GM23338 (cell line): Measurements from ENCODE around the gene ZNF76. TPM values are rescaled to one million over a fixed set of nuclear protein-coding genes. Genes with fewer than 3 reads are reported as not detected.

Experiments
- ATAC-seq: fragments of 200-7000 bp; cut with Tn5 transposase; 3 replicates; pipeline ENCODE4 v1.9.1; 2020
- DNase-seq: peaks from one replicate; pipeline ENCODE4 v3.0.0-alpha.2; 2015; ENCODE audit warnings: low spot score
- H2AFZ ChIP-seq: fragments of 200-600 bp; sonication (generic); 2 replicates; pipeline ENCODE4 v1.8.0; 2016; ENCODE audit warnings: antibody characterized with exemption, mild to moderate bottlenecking, moderate library complexity
- H3F3A ChIP-seq: fragments of 200-600 bp; sonication (generic); replicated peaks from 2 replicates; pipeline ENCODE4 v1.8.0; 2017; ENCODE audit warnings: antibody characterized with exemption, mixed run types, low read depth
- H3K27ac ChIP-seq: fragments of 200-600 bp; sonication (generic); 2 replicates; pipeline ENCODE4 v1.6.1; 2016; ENCODE audit warnings: low read depth
- H3K27me3 ChIP-seq: fragments of 200-600 bp; sonication (generic); 2 replicates; pipeline ENCODE4 v1.8.0; 2016; ENCODE audit warnings: mild to moderate bottlenecking, mixed run types, moderate library complexity; ENCODE audit not compliant: insufficient read depth
- H3K36me3 ChIP-seq: fragments of 200-600 bp; sonication (generic); 2 replicates; pipeline ENCODE4 v1.8.0; 2016; ENCODE audit warnings: mild to moderate bottlenecking; ENCODE audit not compliant: insufficient read depth
- H3K4me1 ChIP-seq: fragments of 200-600 bp; sonication (generic); 2 replicates; pipeline ENCODE4 v1.8.0; 2016; ENCODE audit warnings: mild to moderate bottlenecking, moderate library complexity; ENCODE audit not compliant: insufficient read depth
- H3K4me2 ChIP-seq: fragments of 200-600 bp; sonication (generic); 2 replicates; pipeline ENCODE4 v1.7.1; 2017; ENCODE audit warnings: mixed run types
- H3K4me3 ChIP-seq: fragments of 200-600 bp; sonication (generic); 2 replicates; pipeline ENCODE4 v1.6.1; 2016; ENCODE audit warnings: mixed run types
- H3K79me2 ChIP-seq: fragments of 200-600 bp; sonication (generic); replicated peaks from 2 replicates; pipeline ENCODE4 v1.8.0; 2017; ENCODE audit warnings: mild to moderate bottlenecking; ENCODE audit not compliant: insufficient read depth
- H3K9me2 ChIP-seq: fragments of 200-600 bp; sonication (generic); 2 replicates; pipeline ENCODE4 v1.8.0; 2017; ENCODE audit not compliant: insufficient read depth
- H4K20me1 ChIP-seq: fragments of 200-600 bp; sonication (generic); replicated peaks from 2 replicates; pipeline ENCODE4 v1.8.0; 2017; ENCODE audit warnings: mild to moderate bottlenecking; ENCODE audit not compliant: insufficient read depth
- H3K27ac Mint-ChIP-seq: 2 replicates; pipeline ENCODE4 v1.8.0; 2020; ENCODE audit warnings: inconsistent platforms, mild to moderate bottlenecking, moderate library complexity, mixed read lengths
- H3K27me3 Mint-ChIP-seq: 3 replicates; pipeline ENCODE4 v1.8.0; 2022; ENCODE audit warnings: low read depth, mild to moderate bottlenecking, moderate library complexity, mixed read lengths, inconsistent platforms; ENCODE audit not compliant: insufficient read depth, poor library complexity
- H3K36me3 Mint-ChIP-seq: 3 replicates; pipeline ENCODE4 v1.8.0; 2021; ENCODE audit warnings: low read depth, mild to moderate bottlenecking, inconsistent platforms, moderate library complexity, mixed read lengths
- H3K4me1 Mint-ChIP-seq: 3 replicates; pipeline ENCODE4 v1.8.0; 2020; ENCODE audit warnings: mild to moderate bottlenecking, inconsistent platforms, mixed read lengths
- H3K4me3 Mint-ChIP-seq: 3 replicates; pipeline ENCODE4 v1.8.0; 2021; ENCODE audit warnings: moderate library complexity, mild to moderate bottlenecking, inconsistent platforms, mixed read lengths
- H3K9me3 Mint-ChIP-seq: 3 replicates; pipeline ENCODE4 v1.8.0; 2020; ENCODE audit warnings: moderate library complexity, mild to moderate bottlenecking, inconsistent platforms, mixed read lengths
- CTCF ChIP-seq, 2 experiments: fragments of 200-600 bp in 1 of 2; sonication (generic) in 1 of 2; conservative IDR thresholded peaks; 2 replicates each; pipeline versions ENCODE4 v1.5.1 to v1.6.1; 2016 to 2017; ENCODE audit warnings: antibody characterized with exemption in 2 of 2, low read depth in 2 of 2, mild to moderate bottlenecking in 2 of 2, moderate library complexity in 1 of 2
- ETS1 ChIP-seq: IDR thresholded peaks from 2 replicates; pipeline ENCODE4 v1.6.1; 2016; ENCODE audit warnings: antibody characterized with exemption
- POLR2AphosphoS5 ChIP-seq: IDR thresholded peaks from 2 replicates; pipeline ENCODE4 v1.6.1; 2016; ENCODE audit warnings: antibody characterized with exemption, low read depth
- ZNF114 ChIP-seq: fragments of 250-450 bp; sonication (Bioruptor Pico); IDR thresholded peaks from 2 replicates; pipeline ENCODE4 v1.5.0; 2020; ENCODE audit warnings: mild to moderate bottlenecking, moderate library complexity
- ZNF462 ChIP-seq: fragments of 250-450 bp; sonication (Bioruptor Pico); IDR thresholded peaks from 2 replicates; pipeline ENCODE4 v1.5.0; 2020; ENCODE audit warnings: mild to moderate bottlenecking, moderate library complexity
- polyA plus RNA-seq: library from polyadenylated mRNA; unstranded; fragments of >200 nt; fragmentation: Nextera tagmentation; extraction: Ambion mirVana; gene quantifications from 2 replicates; pipeline ENCODE4 v1.2.1, GENCODE V29; 2016
- total RNA-seq: library from RNA; depleted of rRNA; stranded (reverse); fragments of >200 nt; shearing (Covaris generic); gene quantifications from 2 replicates; pipeline ENCODE4 v1.2.3, GENCODE V29; 2014

The ZNF76 gene
- total and polyA plus RNA-seq, 2 experiments from 2014 or later: 12.5 to 18.8 TPM

DNA sequence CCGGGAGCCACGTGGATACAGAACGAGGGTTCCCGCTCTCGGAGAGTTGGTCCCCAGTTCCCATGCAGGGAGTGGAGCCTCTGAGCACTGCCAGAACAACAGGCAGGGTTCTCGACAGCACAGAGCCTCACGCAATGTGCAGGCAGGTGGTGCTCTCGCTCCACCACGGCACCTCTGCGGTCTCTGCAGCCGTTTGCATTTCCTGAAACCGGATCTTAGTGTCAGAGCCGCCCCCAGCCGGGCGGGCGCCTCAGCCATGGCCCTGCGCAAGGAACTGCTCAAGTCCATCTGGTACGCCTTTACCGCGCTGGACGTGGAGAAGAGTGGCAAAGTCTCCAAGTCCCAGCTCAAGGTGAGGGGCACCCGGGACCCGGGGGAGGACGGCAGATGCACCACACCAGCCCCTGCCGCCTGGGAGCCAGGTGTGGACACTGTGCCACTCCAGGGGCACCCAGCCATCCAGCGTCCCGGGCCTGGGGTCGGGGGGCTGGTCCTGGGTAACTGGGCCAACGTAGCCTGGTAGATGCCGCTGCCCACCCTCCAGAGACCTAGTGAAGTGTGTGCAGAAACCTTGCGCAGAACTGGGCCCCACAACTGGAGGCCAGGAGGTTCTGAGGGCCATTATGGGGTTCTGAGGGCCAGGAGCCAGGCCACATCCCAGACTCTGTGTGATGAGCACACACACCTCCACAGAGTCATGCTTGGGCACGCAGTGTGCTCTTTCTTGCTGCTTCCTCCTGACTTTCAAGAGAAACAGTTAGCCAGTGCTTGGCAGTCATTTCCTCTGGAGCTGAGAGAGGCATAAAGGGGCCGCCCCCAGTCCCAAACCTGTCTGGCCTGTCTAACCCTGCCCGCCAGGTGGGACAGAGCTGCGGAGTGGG is 38.3 kb downstream of the ZNF76 start, which contains the start of gene DEF6:
TSS of gene DEF6 (plus strand) at position 218 of the 881 bp plus-strand sequence. CDS start at position 257, 39 bp downstream.
- H3K27me3 ChIP-seq: no peaks in the 10 kb centered on the region
- no peaks in the 10 kb centered on the region for H3K79me2 ChIP-seq
- peak within 1 kb of the TSS; percentile 27; the same call in 2 of the 3 replicates for H3K4me3 Mint-ChIP-seq
- H2AFZ ChIP-seq: peak within 1 kb of the TSS; percentile 98; the same call in 1 of the 2 replicates
- H3K27ac Mint-ChIP-seq: no peak within 1 kb of the TSS
- ATAC-seq (peak; percentile 94), DNase-seq (peak; percentile 94)
- no peaks in the 10 kb centered on the region for H3F3A ChIP-seq
- H3K27me3 Mint-ChIP-seq: peaks cover 11% of the 10 kb centered on the region
- H4K20me1 ChIP-seq: no peaks in the 10 kb centered on the region
- H3K36me3 ChIP-seq: no peaks in the 10 kb centered on the region; the same call in 1 of the 2 replicates
- no peaks in the 10 kb centered on the region for H3K9me3 Mint-ChIP-seq
- peaks cover 31% of the 10 kb centered on the region for H3K4me1 Mint-ChIP-seq
- H3K9me2 ChIP-seq: no peaks in the 10 kb centered on the region
- peak; percentile 72 to 99 for TF ChIP-seq CTCF (conservative IDR thresholded peaks at IDR 0.05; ENCODE audit: low read depth in 2 of 2)
- no peak for TF ChIP-seq ZNF114 (CRISPR knock-in tag)
- TF ChIP-seq ZNF462: no peak
- peak; percentile 49 for TF ChIP-seq POLR2AphosphoS5
- TF ChIP-seq ETS1: peak; percentile 71
- H3K4me2 ChIP-seq: peak within 1 kb of the TSS; percentile 78
- peak within 1 kb of the TSS; percentile 76; the same call in 1 of the 2 replicates for H3K27ac ChIP-seq
- H3K4me3 ChIP-seq: peak within 1 kb of the TSS; percentile 50; the same call in 1 of the 2 replicates
- peaks cover 14% of the 10 kb centered on the region for H3K36me3 Mint-ChIP-seq
- peaks cover 24% of the 10 kb centered on the region for H3K4me1 ChIP-seq
